ENCODE data around the gene HSPG2.

Gene HSPG2

DNA sequence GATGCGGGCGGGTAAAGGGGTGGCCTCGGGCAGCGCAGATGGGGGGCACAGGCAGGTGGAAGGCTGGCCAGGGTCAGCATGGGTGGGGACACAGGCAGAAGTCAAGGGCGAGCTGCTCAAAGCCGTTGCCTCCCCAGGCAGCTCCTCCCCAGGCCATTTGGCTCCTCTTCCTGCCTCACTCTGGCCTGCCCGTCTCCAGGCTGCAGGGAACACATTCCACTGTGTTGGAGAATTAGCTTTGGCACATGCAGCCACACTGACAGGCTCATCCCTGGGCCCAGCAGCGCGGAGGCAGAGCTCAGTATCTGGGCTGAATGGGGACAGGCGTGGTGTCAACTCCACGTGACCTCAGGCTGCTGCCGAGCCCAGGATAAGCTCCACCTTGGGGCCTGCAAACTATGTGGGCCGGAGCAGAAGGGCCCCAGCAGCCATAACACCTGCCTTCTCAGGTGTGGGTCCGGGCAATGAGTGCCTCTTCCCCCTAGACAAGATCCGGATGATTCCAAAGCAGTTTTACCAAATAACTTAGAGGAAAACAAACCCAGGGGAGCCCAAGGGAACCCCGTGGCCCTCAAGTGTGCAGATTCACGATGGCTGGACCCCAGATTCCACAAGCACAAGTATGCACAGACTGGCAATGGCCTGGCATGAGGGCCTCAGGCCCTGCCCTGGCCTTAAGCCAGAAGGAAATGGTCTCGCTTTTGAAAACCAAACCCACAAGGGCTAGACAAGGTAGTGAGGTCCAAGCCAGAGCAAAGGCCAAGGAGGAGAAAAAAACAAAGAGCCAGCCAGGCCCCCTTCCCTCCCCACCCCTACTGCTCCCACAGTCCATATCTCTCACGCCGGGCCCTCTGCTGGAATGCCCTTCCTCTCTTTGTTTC lies 40.2 kb downstream of the HSPG2 start:
- DNase-seq: no peak

DNA sequence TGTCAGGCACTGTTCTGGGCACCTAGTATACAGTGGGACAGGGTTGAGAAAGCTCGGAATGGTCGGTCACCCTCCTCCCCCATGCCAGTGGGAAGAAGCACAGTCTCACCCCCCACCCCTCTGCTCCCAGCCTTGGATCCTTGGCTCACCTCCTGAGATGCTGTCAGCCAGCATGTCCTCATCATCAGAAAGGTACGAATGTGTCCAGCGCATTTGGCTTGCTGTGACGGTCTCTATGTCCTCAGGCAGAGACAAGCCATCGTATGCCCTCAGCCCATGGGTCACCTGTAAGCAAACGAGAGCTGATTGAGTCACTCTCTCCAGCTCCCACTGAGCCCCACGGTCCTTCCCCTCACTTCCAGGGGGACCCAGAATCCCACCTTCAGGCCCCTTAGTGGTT lies 41.1 kb downstream of the HSPG2 start:
- no peak for DNase-seq

DNA sequence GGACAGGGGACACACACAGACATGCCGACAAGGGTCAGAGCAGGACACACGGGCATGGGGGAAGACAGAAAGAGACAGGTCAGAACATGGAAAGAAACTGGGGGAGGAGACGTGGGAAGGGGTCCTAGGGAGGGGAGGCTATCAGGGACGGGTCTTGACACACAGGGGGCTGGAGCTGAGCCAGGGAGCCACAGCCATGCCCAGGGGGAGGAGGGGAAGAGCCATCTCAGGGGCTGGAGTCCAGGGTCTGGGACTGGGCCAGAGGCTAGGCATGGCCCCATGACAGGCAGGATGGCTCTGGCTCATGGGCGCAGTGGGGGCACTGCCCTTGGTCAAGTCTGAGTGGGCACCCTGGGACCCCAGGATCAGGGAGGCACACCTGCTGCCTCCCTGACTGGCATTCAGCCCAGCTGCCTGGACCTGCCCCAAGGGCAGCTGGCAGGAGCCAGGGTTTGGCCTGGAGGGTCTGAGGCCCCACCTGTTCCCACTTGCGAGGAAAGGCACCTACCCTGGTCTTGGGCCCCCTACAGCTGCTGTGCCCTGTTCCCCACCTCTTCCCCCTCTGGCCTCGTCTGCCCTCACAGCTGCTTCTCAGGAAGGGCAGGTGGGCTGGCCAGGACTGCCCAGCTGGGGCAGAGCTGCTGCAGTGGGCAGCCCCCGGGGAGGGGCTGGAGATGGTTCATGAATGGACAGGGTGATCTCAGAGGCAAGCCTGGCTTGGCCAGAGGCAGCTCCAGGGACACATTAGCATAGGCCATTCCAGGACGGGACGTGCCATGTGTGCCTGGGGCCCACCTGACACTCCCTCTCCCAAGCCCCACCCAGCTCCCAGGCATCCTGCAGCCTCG lies 42.9 kb downstream of the HSPG2 start:
- no peak for DNase-seq

DNA sequence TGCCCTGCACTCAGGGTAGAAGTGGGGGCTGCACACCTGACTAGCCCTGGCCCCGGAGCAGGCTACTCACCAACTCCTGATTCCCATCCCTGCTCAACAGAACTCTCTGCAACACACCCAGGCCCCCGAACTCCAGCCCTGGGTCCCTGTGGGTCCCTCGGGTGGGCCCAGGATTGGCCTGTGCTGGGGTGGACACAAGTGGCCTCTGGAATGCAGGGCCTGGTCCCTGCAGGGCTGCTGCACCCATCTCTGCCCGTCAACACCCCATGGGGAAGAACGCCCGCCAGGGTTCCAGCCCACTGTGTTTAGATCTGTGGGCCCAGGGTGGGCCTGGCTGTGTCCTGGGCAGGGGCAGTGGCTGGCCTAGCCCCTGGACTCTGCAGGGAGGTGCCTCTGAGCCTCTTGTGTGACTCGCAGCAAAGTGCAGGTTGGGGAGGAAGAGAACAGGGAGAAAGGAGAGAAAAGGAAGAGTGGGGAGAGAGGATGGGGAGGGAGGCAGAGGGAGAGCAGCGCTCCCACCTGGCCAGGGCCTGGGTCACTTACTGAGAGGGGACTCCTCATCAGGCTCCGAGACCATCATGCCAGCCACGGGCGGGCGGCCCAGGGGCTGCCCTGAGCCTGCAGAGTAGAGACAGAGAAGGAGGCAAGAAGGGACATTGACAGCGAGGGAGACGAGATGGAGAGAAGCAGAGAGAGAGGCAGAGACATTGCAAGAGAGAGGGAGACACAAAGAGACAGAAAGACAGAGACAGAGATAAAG lies 43.9 kb downstream of the HSPG2 start:
- no peak for DNase-seq

DNA sequence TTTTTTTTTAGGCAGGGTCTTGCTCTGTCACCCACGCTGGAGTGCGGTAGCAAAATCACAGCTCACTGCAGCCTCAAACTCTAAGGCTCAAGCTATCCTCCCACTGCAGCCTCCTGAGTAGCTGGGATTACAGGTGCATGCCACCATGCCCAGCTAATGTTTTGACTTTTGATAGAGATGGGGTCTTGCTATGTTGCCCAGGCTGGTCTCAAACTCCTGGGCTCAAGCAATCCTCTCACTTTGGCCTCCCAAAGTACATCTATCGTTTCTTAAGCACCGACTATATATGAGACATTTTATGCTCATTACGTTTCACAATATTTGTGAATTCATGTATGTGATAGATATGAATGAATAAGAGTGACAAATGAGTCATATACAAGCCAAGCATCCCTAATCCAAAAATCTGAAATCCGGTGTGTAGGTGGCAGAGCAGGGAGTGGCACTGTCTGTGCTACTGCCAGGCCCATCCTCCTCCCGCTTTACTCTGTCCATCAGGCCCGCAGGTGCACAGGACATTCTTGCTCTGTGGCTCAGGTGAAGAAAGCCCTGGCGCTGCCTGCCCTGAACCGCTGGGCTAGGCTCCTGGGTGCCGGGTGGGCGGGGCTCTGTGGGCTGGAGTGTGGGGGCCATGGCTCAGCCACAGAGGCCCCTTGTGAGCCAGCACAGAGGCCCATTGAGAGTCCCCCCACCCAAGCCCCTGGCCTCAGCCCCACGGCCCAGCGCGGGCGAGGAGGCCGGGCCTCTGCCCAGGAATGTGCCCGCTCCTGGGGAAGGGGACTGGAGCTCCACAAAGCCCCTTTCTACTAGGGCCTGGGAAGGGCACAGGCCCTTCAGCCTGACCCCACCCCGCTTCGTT lies 45.3 kb downstream of the HSPG2 start:
- DNase-seq: no peak

DNA sequence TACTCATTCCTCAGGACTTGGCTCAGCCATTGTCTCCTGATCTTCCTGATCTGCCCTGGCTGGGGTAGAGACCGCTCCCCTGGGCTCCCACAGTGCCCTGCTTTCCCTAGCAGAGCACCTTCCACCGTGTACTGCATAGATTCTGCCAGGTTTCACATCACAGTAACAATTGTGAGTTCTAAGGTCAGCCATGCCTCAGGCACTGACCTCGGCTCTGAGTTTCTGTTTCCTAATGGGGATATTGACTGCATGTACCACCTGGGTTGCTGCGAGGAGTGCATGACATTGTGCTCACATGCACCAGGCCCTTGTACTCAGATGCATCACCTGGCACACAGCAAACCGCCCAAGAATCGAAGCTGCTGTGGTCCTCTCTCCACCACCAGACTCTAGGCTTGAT lies 46.0 kb downstream of the HSPG2 start:
- no peak for DNase-seq

DNA sequence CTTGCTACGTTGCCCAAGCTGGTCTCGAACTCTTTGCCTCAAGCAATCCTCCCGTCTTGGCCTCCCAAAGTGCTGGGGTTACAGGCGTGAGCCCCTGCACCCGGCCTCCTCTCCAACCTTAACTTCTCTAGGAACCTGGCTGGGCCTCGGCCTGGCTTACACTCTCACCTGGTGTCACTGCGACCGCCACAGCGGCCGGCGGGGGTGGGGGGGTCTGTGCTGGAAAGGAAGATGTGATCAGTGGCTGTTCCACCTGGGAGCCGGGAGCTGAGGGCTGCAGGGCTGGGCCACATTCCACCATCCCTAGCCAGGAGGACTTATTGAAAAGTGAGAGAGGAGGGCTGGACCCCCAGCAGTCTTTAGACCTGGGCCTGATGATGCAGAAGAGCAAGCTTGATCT lies 48.6 kb downstream of the HSPG2 start:
- no peak for DNase-seq

DNA sequence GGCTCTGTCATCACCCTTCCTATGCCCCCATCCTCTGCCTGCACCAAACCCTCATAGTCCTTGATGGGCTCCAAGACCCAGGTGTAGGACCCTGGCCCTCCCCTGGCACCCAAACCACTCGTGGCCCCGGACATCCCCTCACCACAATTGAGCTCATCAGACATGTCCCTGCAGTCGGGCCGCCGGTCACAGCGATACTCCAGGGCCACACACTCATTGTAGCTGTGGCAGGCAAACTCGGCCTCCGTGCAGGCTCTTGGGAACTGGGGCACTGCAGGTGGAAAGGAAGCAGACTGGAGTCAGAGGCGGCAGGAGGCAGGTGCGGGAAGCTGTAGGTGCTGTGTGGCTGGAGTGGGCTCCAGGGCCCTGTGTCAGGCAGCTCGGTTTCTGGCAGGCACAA lies 49.3 kb downstream of the HSPG2 start:
- DNase-seq: no peak

DNA sequence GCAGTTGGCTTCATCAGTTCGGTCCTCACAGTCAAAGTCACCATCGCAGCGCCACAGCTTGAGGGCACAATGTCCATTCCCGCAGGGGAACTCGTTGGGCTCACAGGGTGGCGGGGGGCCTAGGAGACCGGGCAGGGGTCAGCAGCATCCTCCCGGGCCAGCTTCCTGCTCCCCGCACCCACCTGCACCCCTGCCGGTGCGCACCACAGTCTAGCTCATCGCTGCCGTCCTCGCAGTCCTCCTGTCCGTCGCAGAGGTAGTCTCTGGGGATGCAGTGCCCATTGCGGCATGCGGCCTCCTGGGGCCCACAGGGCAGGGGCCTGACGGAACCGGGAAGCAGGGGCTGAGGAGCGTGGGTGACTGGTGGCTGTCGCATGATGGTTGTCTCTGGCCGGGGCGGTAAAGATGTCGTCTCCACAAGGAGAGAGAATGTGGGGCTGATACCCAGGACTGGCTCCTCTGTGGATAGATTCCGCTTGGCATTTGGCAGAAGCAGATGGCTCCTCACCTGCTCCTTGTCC lies 49.8 kb downstream of the HSPG2 start:
- DNase-seq: no peak

DNA sequence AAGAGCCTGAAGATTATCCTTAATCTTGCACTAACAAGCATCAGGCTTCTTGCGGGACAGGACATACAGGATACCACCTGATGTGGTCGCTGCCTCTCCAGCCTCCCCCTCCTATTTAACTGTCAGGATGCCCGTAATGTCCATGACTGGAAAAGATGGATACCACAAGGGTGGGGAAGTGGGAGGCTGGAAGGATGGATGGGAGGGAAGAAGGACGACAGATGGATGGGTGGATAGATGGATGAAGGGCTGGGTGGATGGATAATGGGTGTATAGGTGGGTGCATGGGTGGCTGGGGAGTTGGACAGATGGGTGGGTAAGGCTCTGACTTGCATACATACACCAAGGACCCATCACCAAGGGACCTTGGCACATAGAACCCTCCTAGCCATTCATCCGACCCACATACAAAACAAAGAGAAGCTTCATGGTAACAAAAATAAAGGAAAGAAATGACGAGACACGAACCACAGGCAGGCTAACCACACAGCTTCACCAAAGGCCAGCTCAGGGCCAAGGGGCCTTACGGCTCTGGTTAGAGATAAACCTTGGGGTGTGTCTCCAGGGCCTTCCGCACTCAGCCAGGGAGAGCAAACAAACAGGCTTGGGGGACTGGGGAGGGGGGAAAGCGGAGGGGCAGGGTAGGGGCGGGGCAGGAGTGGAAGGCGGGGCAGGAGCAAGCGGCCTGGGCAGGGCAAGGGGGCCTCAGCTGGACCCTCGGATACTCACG lies 50.5 kb downstream of the HSPG2 start:
- DNase-seq: no peak

DNA sequence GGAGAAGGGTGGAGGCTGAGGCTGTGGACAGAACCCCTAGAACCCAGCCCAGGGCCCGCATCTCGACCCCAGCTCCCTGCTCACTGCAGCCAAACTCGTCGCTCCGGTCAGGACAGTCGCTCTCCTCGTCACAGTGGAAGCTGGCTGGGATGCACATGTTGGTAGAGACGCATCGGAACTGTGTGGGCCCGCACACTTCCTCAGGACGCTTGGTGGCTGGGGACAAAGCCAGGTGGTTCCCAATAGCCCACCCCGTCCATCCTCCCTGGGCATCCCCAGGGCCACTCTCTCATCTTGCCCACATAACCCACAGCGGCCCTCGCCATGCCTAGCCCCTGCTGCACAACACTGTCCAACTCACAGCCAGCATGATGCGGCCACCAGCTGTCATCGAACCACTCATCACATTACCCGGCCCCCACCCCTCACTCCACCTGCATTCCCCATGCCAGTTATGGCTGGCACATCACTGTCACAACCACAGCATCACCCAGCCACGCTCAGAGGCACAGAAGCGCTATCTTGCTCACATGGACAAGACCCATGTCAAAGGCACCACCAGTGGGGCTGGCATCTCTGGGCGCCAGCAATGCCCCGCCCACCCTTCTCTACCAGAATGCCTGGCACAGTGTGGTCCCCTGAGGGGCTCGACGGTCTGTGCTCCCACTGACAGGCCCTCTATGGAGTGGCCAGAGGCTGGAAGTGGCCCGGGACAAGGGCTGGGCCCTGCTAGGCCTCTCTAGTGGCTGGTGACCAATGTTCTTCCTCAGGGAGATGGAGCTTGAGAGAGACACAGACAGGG lies 51.7 kb downstream of the HSPG2 start:
- DNase-seq: no peak

DNA sequence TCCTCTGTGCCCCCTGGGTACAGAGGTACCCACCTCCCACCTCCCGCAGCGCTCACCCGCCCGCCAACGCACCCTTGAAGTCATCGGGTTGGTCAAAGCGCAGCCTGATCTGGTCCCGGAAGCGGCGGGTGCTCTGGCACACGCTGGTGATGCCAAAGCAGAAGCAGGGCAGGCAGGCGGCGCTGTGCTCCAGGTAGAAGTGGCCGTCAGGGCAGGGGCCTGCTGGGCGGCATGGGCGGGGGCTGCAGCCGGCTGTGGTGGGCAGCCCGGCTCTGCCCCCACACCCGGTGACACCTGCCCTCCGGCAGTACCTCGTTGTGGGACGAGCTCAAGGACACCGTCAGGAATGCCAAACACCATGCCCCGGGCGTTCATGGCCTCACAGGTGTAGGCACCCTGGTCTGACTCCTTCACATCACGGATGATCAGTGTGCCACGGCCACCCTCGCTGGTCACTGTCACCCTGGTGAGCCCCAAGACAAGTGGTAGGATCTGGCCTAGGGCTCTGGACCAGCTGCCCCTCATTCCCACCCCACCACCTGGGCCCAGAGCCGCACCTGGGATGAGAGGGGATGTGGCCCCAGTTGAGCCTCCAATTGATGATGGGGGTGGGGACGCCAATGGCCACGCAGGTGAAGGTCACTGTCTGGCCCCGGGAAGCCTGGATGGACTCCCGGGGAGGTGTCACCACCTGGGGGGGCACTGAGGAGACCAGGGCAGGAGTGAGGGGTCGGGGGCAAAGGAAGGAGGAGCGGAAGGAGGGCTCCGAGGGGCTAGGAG lies 52.5 kb downstream of the HSPG2 start:
- DNase-seq: no peak

DNA sequence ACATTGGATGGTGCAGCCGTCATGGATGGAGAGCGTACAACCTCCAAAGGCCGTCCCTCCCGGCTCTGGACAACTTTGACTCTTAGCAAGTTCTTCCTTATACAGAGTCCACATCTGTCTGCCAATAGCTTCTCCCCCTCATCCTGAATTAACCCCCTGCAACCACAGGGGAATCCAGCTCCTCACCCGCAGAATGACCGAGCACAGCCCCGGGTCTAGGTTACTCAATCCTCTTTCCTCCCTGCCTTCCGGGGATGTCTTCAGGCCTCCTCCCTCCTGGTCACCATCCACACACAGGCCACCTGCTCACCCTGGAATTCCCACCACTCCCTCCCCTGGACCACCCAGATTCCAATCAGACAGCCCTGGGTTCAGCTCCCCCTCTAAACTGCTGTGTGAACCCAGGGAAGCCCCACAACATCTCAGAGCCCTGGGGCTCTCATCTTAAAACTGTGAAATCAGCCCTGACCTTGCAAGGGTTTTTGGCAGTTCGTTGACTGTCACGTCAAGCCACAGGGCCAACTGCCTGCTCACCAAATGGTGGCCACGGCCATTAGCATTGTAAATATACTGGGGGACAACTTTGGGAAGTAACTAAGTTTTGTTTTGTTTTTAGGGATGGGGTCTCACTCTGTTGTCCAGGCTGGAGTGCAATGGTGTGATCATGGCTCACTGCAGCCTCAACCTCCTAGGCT lies 54.2 kb downstream of the HSPG2 start:
- DNase-seq: no peak

DNA sequence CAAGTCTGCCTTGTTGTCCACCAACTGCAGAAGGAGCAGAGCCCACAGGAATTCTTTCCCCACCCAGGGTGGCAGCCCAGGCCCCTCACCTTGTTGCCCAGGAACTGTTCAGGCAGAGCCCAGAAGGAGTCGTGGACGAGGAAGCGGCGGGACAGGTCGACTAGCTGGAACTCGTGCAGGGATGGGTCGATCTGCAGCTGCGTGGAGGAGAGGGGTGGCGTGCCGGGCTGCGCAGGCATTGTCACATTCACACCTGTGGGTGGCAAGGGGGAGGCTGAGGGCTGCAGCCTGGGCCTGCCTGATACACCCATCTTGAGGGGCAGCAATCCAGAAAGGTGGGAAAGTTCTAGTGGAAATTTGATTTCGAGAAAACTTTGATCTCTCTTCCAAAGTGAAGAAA lies 55.9 kb downstream of the HSPG2 start:
- DNase-seq: no peak

DNA sequence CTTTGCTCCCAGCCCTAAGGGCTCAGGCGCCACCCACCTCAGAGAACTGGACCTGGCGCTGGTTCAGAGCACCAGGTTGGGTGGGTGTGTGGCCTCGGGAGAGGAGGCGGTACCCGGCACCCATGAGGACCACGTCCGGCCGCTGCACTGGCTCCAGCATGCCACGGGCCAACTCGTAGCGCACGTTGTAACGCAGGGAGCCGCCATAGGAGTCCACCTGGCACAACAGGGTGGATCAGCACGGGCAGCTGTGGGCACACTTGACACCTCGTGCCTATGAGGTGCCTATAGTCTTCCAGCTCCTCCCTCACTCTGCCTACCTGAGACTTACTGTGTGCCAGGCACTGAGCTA lies 56.5 kb downstream of the HSPG2 start:
- DNase-seq: no peak

DNA sequence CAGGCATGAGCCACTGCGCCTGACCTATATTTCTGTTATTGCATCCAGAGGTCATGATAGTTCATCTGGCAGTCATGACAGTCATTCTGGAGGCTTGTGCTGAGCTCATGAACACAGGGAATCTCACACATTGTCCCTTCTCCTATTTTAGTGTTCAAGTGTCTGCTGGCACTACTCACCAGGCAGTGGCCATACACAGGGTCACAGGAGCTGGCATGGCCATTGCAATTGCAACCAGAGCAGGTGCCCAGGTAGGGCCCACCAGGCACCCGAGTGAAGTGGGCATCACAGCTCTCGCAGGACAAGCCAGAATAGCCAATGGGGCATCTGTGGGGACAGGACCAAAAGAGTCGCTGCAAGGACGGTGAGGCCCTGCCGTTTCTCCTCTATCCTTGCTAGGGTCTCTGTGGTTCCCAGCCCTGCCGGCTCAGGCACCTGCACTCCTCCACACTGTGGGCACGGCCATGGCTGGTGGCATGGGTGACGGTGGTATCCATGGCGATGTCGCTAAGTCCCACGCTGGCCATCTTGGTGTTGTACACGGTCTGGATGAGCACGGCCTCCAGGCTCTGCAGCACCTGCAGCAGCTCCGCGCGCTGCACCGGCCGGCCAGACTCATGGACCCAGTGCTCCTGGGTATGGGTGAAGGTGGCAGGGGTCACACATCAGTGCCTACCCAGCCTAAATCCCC lies 57.0 kb downstream of the HSPG2 start:
- DNase-seq: no peak

DNA sequence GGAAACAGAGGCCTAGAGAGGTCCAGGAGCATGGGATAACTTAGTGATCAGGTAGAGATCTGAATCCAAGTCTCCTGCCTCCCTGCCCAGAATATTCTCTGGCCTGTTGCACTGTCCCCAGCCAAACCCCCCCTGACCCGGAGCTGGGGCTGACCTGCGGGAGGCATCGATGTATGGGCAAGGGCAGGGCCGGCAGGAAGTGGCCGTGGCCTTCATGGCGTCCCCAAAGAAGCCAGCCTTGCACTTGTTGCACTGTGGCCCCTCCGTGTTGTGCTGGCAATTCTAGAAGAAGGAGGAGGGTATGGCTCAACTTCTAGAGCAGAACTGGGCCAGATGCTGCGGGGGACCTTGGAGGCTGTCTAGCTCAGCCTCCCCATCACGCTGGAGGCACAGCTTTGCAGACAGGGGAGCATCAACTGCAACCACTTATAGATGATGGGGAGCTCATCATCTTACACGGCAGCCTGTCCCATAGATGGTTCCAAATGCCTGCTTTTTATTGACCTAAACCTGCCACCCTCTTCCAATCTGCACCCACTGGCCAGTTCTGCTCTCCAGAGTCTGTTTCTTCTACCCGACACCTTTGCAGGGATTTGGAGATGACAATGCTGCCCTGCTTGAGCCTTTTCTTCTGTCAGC lies 58.2 kb downstream of the HSPG2 start:
- DNase-seq: no peak
